Measurements from ENCODE around the gene FTHL17.

The FTHL17 gene

GRCh38 chrX:31038575-31039326, 33.1 kb downstream of the FTHL17 start:
- DNase-seq (ENCODE audit: low read depth in 3 of 3): no peak

- no peak for DNase-seq (ENCODE audit: low read depth in 3 of 3)
Measured at GRCh38 chrX:31036895-31037294, 34.9 kb downstream of the FTHL17 start.

DNA sequence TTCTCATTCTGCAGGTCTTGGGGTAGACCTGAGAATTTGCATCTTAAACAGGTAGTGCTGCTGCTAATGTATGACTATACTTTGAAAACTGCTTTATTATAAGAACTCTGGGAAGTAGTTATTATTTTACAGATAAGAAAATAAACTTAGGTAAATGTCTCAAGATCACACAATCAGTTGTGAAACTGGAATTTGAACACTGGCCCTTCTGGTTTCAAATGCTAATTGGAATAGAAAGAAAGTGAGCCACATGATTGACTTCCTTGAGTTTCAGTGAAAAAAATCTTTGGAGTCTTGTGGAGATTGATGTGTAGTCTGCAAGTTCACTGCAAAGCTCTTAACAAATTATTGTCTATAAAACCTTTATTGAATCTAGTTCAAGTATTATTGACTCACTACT, 44.5 kb downstream of the FTHL17 start:
- no peak for DNase-seq (ENCODE audit: low read depth in 3 of 3)

- no peak for DNase-seq (ENCODE audit: low read depth in 3 of 3)
Measured at GRCh38 chrX:31024866-31025265, 47.0 kb downstream of the FTHL17 start.

- no peak for DNase-seq (ENCODE audit: low read depth in 3 of 3)
Measured at GRCh38 chrX:31021537-31021936, 50.3 kb downstream of the FTHL17 start.

Measured in stimulated activated CD4-positive, alpha-beta T cell treated with anti-CD3 and anti-CD28 coated beads, TNF-alpha, amount 100 ng/mL, for 4 hours (primary cell).